Ishikawa (cell line): ENCODE data around the gene KIF17.

Experiments
- RAD21 ChIP-seq: IDR thresholded peaks from 2 replicates; pipeline ENCODE4 v1.6.1; 2012; ENCODE audit warnings: low read depth
- TEAD4 ChIP-seq: IDR thresholded peaks from 2 replicates; pipeline ENCODE4 v1.6.1; 2012
- TF ChIP-seq, protein P1 (sequence below): IDR thresholded peaks from 2 replicates; pipeline ENCODE4 v1.6.1; 2012

DNA sequence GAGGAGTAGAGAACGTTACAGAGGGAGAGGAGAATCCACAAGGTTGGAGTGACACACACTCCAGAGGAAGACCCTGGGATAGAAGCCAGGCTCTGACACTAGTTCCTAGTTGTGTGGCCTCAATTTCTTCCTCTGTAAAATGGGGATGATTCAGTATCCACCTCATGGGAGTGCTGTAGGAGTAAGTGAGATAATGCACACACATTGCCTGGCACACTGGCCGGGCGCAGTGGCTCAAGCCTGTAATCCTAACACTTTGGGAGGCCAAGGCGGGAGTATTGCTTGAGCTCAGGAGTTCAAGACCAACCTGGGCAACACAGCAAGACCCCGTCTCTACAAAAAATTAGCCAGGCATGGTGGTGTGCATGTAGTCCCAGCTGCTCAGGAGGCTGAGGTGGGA, 8.9 kb downstream of the KIF17 start:
- TF ChIP-seq, protein P1, sequence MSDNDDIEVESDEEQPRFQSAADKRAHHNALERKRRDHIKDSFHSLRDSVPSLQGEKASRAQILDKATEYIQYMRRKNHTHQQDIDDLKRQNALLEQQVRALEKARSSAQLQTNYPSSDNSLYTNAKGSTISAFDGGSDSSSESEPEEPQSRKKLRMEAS, result no peak
- no peak for TF ChIP-seq RAD21
- TF ChIP-seq TEAD4, result no peak
